Measurements from ENCODE around the gene ZNF598.
"Not testable (repeated sequence)": the region's sequence is repeated elsewhere in the genome, so short reads cannot be mapped to it uniquely, and the experiment has no call there.

The ZNF598 gene

GRCh38 chr16:1957434-1958142, 52.0 kb downstream of the ZNF598 start:
- not testable (repeated sequence) for DNase-seq

- DNase-seq: no peak
Observed at GRCh38 chr16:1953734-1954133, 55.9 kb downstream of the ZNF598 start.

GRCh38 chr16:1950559-1950958, 59.1 kb downstream of the ZNF598 start:
- DNase-seq: no peak

GRCh38 chr16:1950047-1950446, 59.6 kb downstream of the ZNF598 start:
- no peak for DNase-seq

- DNase-seq: no peak
Observed at GRCh38 chr16:1949507-1949906, 60.1 kb downstream of the ZNF598 start.

Data from activated effector memory CD4-positive, alpha-beta T cell treated with Interleukin-2 at 50 U/mL for 16 hours (primary cell).